Stomach (tissue), 9 donors: ENCODE results near the gene CFAP54. TPM values are rescaled to one million over a fixed set of nuclear protein-coding genes. Genes with fewer than 3 reads are reported as not detected.
A peak's percentile ranks its signal among the peaks of the same experiment; 100 is the strongest.

ENCODE experiments used
- DNase-seq, 2 donors: peaks; one replicate each; pipeline versions ENCODE4 v3.0.0 to v3.0.0-alpha.2; 2013 to 2019
- H3K27ac ChIP-seq, 5 donors: fragments of 200-600 bp in 4 of 5; sonication (generic) in 4 of 5; one replicate each; pipeline ENCODE4 v1.5.1; 2013 to 2019; ENCODE audit warnings: mild to moderate bottlenecking in 1 of 5, moderate library complexity in 1 of 5
- H3K27me3 ChIP-seq, 3 donors: fragments of 200-600 bp; sonication (generic); one replicate each; pipeline ENCODE4 v1.5.1; 2017 to 2019; ENCODE audit warnings: mixed run types in 1 of 3
- H3K36me3 ChIP-seq, 4 donors: fragments of 200-600 bp; sonication (generic); 1 replicate in 3 of 4; 2 replicates in 1 of 4; pipeline ENCODE4 v1.5.1; 2016 to 2019
- H3K4me1 ChIP-seq, 4 donors: fragments of 200-600 bp; sonication (generic); one replicate each; pipeline ENCODE4 v1.5.1; 2016 to 2019
- H3K4me3 ChIP-seq, 4 donors: fragments of 200-600 bp; sonication (generic) in 3 of 4; one replicate each; pipeline ENCODE4 v1.5.1; 2016 to 2019; ENCODE audit warnings: mild to moderate bottlenecking in 1 of 4
- H3K9me3 ChIP-seq, 4 donors: fragments of 200-600 bp; sonication (generic); one replicate each; pipeline ENCODE4 v1.5.1; 2016 to 2019
- EP300 ChIP-seq: sonication (generic); formaldehyde crosslinking; IDR thresholded peaks from one replicate; pipeline ENCODE4 v1.6.1; 2017; ENCODE audit warnings: antibody characterized with exemption
- POLR2A ChIP-seq, 4 donors: fragments of 450-650 bp; IDR thresholded peaks; one replicate each; pipeline ENCODE4 v1.6.1; 2016; ENCODE audit warnings: antibody characterized with exemption in 4 of 4, control low read depth in 2 of 4, mild to moderate bottlenecking in 1 of 4, moderate library complexity in 1 of 4
- POLR2AphosphoS5 ChIP-seq, 3 donors: sonication (generic); formaldehyde crosslinking; IDR thresholded peaks; one replicate each; pipeline ENCODE4 v1.6.1; 2016; ENCODE audit warnings: antibody characterized with exemption in 3 of 3
- WGBS, 5 donors: extraction: QIAGEN DNeasy Blood & Tissue Kit in 3 of 5; methylation state at CpG; one replicate each; pipeline versions ENCODE4 v1.1.5 to v1.1.7; 2013 to 2018; 5-methylcytosine and 5-hydroxymethylcytosine counted together
- intact Hi-C: fragments of 100-400 bp; cut with DNase I; formaldehyde crosslinking; loops from one replicate; pipeline ENCODE4 v1.15.1; 2023; ENCODE audit warnings: low total_unique reads
- polyA plus RNA-seq, 3 donors: library from polyadenylated mRNA; stranded (reverse); fragments of 200-250 nt; gene quantifications; one replicate each; pipeline ENCODE4 v1.2.3, GENCODE V29; 2013
- total RNA-seq, 5 donors: library from RNA; depleted of rRNA; stranded (reverse); fragments of >200 nt; gene quantifications; one replicate each; pipeline versions ENCODE4 v1.1.0 to v1.2.3, GENCODE V29; 2014 to 2016
- TF ChIP-seq, protein P1 (sequence below), 7 experiments: fragments of 450-650 bp in 4 of 7; fragments of 200-600 bp in 3 of 7; sonication (generic) in 3 of 7; IDR thresholded peaks; one replicate each; pipeline ENCODE4 v1.5.1; 2016 to 2019; ENCODE audit warnings: antibody characterized with exemption in 7 of 7, control low read depth in 2 of 7, mild to moderate bottlenecking in 1 of 7
- donor health status: healthy with polysubstance abuse.
- donor health status: Bipolar disorder and iron deficiency.
- donor health status: healthy.

Gene CFAP54
- total and polyA plus RNA-seq, 8 donors = 0.08 to 36.6 (median 3.0) TPM; not detected in 2

DNA sequence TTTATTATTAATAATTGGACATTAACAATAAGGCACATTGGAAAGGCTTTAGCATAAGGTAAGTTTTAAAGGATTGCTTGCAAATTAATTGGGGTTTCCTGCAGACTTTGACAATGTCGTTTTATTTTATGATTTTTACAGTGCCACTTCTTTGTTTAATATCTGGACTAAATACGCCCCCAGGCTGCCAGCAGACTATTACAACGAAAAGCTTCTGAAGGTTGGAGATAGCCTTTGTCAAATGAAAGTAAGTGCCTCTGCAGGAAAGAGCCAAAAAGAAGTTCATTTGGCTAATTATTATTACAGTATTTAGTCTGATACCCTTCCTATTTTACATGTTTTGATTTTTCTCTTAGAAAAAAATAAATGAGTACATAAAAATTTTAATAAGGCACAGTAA lies 11.3 kb downstream of the CFAP54 start:
- no peaks in the 10 kb centered on the region for H3K27me3 ChIP-seq
- no peaks in the 10 kb centered on the region for H3K36me3 ChIP-seq
- H3K4me1 ChIP-seq = peaks cover 0 to 24% (median 7%) of the 10 kb centered on the region in 4 donors
- DNase-seq = no peak
- intact Hi-C loops = no loop called here
- TF ChIP-seq, protein P1, sequence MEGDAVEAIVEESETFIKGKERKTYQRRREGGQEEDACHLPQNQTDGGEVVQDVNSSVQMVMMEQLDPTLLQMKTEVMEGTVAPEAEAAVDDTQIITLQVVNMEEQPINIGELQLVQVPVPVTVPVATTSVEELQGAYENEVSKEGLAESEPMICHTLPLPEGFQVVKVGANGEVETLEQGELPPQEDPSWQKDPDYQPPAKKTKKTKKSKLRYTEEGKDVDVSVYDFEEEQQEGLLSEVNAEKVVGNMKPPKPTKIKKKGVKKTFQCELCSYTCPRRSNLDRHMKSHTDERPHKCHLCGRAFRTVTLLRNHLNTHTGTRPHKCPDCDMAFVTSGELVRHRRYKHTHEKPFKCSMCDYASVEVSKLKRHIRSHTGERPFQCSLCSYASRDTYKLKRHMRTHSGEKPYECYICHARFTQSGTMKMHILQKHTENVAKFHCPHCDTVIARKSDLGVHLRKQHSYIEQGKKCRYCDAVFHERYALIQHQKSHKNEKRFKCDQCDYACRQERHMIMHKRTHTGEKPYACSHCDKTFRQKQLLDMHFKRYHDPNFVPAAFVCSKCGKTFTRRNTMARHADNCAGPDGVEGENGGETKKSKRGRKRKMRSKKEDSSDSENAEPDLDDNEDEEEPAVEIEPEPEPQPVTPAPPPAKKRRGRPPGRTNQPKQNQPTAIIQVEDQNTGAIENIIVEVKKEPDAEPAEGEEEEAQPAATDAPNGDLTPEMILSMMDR (IDR thresholded peaks at IDR 0.05) = no peak
- TF ChIP-seq POLR2AphosphoS5 (IDR thresholded peaks at IDR 0.05) = no peak
- TF ChIP-seq POLR2A (IDR thresholded peaks at IDR 0.05) = no peak
- TF ChIP-seq EP300 = no peak
- WGBS, 5 donors = 24 to 39% (median 33%) methylated on average over 3 of the region's 3 CpGs
- no peak overlapping the region for H3K4me3 ChIP-seq
- H3K9me3 ChIP-seq = no peaks in the 10 kb centered on the region
- H3K27ac ChIP-seq = peak overlapping the region in 4 of 5 donors; percentile 11 to 73 (median 50)

DNA sequence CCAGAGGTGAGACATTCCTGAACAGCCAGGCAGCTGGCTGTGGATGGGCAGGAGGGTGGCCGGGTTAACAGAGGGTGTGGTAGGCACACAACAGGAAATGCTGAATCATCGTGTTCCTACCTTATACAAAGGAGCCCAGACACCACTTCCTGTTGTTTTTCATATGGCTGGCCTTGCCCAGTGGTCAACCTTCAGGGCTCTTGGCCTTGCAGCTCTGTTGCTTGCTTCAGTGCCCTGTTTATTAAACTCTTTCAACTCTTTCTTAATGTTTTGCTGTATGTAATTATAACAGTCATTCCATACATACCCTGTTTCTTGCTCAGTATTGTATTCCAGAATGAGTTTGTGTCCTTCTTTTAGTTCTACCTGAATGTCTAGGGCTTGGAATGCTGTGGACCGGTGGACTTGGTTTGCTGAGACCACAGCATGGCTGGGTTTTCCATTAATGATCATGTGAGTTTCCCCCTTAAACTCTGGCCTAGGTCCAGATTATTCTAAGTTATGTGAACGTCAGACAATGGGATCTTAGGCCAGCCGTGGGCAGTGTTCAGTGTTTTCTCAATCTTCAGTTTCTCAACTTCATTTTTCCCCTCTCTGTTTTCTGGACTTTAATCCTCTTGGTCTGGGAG lies 11.9 kb downstream of the CFAP54 start:
- Histone ChIP-seq H3K27ac (peak overlapping the region; percentile 1 to 73 (median 57)), H3K4me1 (peaks cover 0 to 24% (median 7%) of the 10 kb centered on the region in 4 donors), H3K36me3 (no peaks in the 10 kb centered on the region), H3K4me3 (no peak overlapping the region), H3K27me3 (no peaks in the 10 kb centered on the region), H3K9me3 (no peaks in the 10 kb centered on the region)
- intact Hi-C loops = no loop called here
- TF ChIP-seq POLR2A (IDR thresholded peaks at IDR 0.05) (no peak), EP300 (no peak), POLR2AphosphoS5 (IDR thresholded peaks at IDR 0.05) (peak in 2 of 3 donors; percentile 47 to 57)
- TF ChIP-seq, protein P1 (IDR thresholded peaks at IDR 0.05) = no peak
- DNase-seq = peak; percentile 46 to 60
- 29 to 48% (median 46%) methylated on average over 5 of the region's 5 CpGs for WGBS, 5 donors

DNA sequence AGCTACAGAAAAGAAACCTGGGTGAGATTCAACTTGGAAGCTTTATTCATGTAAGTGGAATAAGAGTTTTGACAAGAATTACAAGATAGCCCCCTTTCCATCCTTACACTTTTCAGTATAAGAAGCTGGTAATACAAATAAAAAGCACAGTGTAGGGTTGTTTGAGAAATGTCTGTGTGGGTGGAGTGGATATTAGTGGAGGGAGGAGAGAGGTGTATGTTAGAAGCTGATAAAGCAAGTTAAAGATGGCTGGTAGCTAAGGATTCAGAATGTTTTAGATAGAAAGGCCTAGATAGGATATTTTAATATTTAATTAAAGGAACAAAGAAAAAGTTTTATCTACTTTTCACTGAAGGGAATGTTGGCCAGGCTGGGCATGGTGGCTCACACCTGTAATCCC lies 12.5 kb downstream of the CFAP54 start:
- intact Hi-C loops = no loop called here
- DNase-seq = no peak
- Histone ChIP-seq H3K4me3 (no peak overlapping the region), H3K27me3 (no peaks in the 10 kb centered on the region), H3K9me3 (no peaks in the 10 kb centered on the region), H3K4me1 (peaks cover 0 to 24% (median 7%) of the 10 kb centered on the region in 4 donors), H3K36me3 (no peaks in the 10 kb centered on the region), H3K27ac (peak overlapping the region in 4 of 5 donors; percentile 40 to 73 (median 58))
- TF ChIP-seq, protein P1 (IDR thresholded peaks at IDR 0.05) = no peak
- TF ChIP-seq POLR2A (IDR thresholded peaks at IDR 0.05) = no peak
- no peak for TF ChIP-seq POLR2AphosphoS5 (IDR thresholded peaks at IDR 0.05)
- no peak for TF ChIP-seq EP300

DNA sequence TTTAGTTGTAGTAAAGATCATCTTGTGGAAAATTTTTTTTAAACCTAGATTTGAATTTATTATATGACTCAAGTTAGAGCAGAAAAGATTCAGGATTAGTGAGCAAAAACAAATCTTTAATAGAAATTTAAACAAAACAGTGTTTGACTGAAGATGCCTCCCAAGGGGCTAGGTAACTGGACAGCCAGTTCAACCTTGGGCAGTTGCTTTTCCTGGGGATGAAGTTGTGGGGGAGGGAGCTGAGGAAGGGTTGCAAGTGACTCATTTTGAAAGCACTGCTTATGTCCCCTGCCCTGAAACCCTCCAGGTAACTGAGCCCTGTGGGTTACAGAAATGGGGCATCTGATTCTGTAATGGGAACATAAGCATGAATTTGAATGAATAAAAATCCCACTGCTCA lies 13.1 kb downstream of the CFAP54 start:
- H3K4me3 ChIP-seq = no peak overlapping the region
- H3K9me3 ChIP-seq = no peaks in the 10 kb centered on the region
- no peaks in the 10 kb centered on the region for H3K27me3 ChIP-seq
- no peak for DNase-seq
- H3K36me3 ChIP-seq = no peaks in the 10 kb centered on the region
- H3K4me1 ChIP-seq = peaks cover 0 to 24% (median 7%) of the 10 kb centered on the region in 4 donors
- TF ChIP-seq POLR2A (IDR thresholded peaks at IDR 0.05) (no peak), EP300 (no peak), POLR2AphosphoS5 (IDR thresholded peaks at IDR 0.05) (no peak)
- TF ChIP-seq, protein P1 (IDR thresholded peaks at IDR 0.05) = no peak
- intact Hi-C loops = no loop called here
- H3K27ac ChIP-seq = peak overlapping the region in 3 of 5 donors; percentile 9 to 40 (median 19)
